H54 (cell line): ENCODE results near the gene MPP4.

Experiments used
- DNase-seq: peaks from one replicate; pipeline ENCODE4 v3.0.0; 2011; ENCODE audit warnings: low spot score, mixed read lengths; ENCODE audit not compliant: insufficient read length
- FAIRE-seq: peaks from 3 replicates; lab custom pipeline; 2011; peaks lifted over from hg19 to GRCh38; lab: Jason Lieb, UNC
- POLR2A ChIP-seq: IDR thresholded peaks from 2 replicates; pipeline ENCODE4 v1.6.1; 2011; ENCODE audit warnings: low read depth, mild to moderate bottlenecking, low read length

MPP4 gene

GRCh38 chr2:201656740-201657139, 41.7 kb downstream of the MPP4 start:
- TF ChIP-seq POLR2A: no peak
- FAIRE-seq: no peak

GRCh38 chr2:201656102-201656501, 42.3 kb downstream of the MPP4 start:
- no peak for TF ChIP-seq POLR2A
- FAIRE-seq: no peak
- no peak for DNase-seq

More at GRCh38 chr2:201656740-201657139, 41.7 kb downstream of the MPP4 start:
- DNase-seq: no peak

- no peak for TF ChIP-seq POLR2A
- FAIRE-seq: no peak
Measured at GRCh38 chr2:201654616-201655384, 43.6 kb downstream of the MPP4 start.

GRCh38 chr2:201653221-201653620, 45.2 kb downstream of the MPP4 start:
- FAIRE-seq (no peak), DNase-seq (no peak)
- no peak for TF ChIP-seq POLR2A

More at GRCh38 chr2:201654616-201655384, 43.6 kb downstream of the MPP4 start:
- DNase-seq: no peak

- FAIRE-seq: no peak
- no peak for TF ChIP-seq POLR2A
- DNase-seq: no peak
Measured at GRCh38 chr2:201649442-201649841, 49.0 kb downstream of the MPP4 start.

- no peak for FAIRE-seq
- DNase-seq: no peak
- TF ChIP-seq POLR2A: no peak
Measured at GRCh38 chr2:201647431-201647830, 51.0 kb downstream of the MPP4 start.

GRCh38 chr2:201644001-201644400, 54.4 kb downstream of the MPP4 start:
- peak; percentile 86 for FAIRE-seq
- TF ChIP-seq POLR2A: no peak
- no peak for DNase-seq

- peak; percentile 45 for FAIRE-seq
- peak; percentile 36 for DNase-seq
- TF ChIP-seq POLR2A: 0 out of 2 replicates have a peak, but pooled peaks have one; percentile 38
Measured at GRCh38 chr2:201643216-201643890, 55.1 kb downstream of the MPP4 start, which contains the start of gene TMEM237. TMEM237 (minus strand) TSS chr2:201643503; CDS start chr2:201643400, 103 bp downstream.

GRCh38 chr2:201642579-201643215, 55.7 kb downstream of the MPP4 start:
- DNase-seq (peak; percentile 67), FAIRE-seq (no peak)
- peak; percentile 64 for TF ChIP-seq POLR2A

GRCh38 chr2:201642086-201642578, 56.3 kb downstream of the MPP4 start:
- TF ChIP-seq POLR2A: no peak
- FAIRE-seq (peak; percentile 74), DNase-seq (no peak)

- FAIRE-seq: no peak
- no peak for TF ChIP-seq POLR2A
- no peak for DNase-seq
Measured at GRCh38 chr2:201639205-201639604, 59.2 kb downstream of the MPP4 start.

GRCh38 chr2:201638326-201638725, 60.1 kb downstream of the MPP4 start:
- TF ChIP-seq POLR2A: no peak
- FAIRE-seq (peak; percentile 11), DNase-seq (no peak)

GRCh38 chr2:201633661-201634249, 64.7 kb downstream of the MPP4 start:
- no peak for TF ChIP-seq POLR2A
- no peak for FAIRE-seq

More at GRCh38 chr2:201633661-201634249, 64.7 kb downstream of the MPP4 start:
- no peak for DNase-seq
